GM10266 (cell line): ENCODE results near the gene MIB2.

ENCODE experiments used
- DNase-seq: peaks from one replicate; pipeline ENCODE4 v3.0.0; 2012; ENCODE audit errors: extremely low spot score
- CTCF ChIP-seq: IDR thresholded peaks from 2 replicates; pipeline ENCODE4 v1.5.1; 2012; ENCODE audit warnings: mild to moderate bottlenecking, low read depth; ENCODE audit not compliant: control insufficient read depth, insufficient read depth; ENCODE audit errors: missing control alignments

MIB2 gene

GRCh38 chr1:1622010-1622787 is 6.9 kb downstream of the MIB2 start:
- no peak for TF ChIP-seq CTCF
- DNase-seq, result no peak

DNA sequence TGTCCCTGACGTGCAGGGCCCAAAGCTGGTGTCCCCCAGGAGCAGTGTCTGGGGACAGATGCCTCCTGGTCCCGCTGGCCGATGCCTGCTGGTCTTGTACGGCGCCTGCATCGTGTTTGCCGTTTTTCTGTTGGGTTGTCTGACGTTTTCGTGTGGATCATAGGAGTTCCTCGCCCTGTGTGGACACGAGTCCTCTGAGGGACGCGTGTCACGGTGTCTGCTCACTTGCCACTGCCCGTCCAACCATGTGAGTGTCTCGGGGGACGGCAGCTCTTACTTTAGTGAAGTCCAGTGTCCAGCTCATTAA is 7.4 kb downstream of the MIB2 start:
- no peak for DNase-seq
- no peak for TF ChIP-seq CTCF

DNA sequence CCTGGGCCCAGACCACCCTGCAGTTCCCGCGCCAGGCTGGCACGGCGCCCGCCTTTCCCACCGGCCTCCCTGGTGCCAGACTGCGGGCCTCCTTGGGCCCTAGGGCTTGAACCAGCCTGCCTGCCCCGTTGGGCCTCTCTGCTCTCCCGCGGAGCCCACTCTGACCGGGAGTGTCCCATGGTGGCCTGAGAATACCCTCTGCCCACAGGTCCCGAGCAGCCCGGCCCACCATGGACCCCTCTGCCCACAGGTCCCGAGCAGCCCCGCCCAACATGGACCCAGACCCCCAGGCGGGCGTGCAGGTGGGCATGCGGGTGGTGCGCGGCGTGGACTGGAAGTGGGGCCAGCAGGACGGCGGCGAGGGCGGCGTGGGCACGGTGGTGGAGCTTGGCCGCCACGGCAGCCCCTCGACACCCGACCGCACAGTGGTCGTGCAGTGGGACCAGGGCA is 7.9 kb downstream of the MIB2 start:
- no peak for DNase-seq
- TF ChIP-seq CTCF, result no peak

GRCh38 chr1:1623631-1624442 is 8.5 kb downstream of the MIB2 start:
- TF ChIP-seq CTCF, result no peak
- no peak for DNase-seq

DNA sequence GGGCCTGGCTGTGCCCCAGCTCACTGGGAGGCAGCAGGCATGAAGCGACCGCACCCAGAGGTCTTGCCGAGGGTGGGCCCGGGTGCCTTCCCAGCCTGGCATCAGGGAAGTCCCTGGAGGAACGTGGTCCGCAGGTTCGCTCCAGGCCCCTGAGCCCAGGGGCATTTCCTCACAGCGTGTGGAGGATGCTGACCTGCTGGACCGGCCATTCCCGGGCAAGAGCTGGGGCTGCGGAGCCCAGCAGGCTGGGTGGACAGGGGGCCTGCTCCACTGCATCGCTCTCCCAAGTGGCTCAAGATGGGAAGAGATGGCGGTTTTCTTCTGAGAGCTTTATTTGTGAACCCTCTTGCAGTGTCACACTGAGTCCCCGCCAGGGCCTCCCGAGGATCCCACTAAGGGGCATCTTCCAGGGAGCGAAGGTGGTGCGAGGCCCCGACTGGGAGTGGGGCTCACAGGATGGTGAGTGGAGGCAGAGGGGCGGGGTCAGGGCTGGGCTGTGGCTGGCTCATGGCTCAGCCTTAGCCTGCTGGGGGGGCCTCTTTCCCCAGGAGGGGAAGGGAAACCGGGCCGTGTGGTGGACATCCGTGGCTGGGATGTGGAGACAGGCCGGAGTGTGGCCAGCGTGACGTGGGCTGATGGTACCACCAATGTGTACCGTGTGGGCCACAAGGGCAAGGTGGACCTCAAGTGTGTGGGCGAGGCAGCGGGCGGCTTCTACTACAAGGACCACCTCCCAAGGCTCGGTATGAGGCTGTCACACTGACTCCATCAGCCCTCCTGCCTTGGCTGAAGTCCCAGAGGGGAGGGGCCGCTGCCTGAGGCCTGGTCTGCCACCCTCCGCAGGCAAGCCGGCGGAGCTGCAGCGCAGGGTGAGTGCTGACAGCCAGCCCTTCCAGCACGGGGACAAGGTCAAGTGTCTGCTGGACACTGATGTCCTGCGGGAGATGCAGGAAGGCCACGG is 9.4 kb downstream of the MIB2 start:
- no peak for TF ChIP-seq CTCF
- DNase-seq, result no peak

GRCh38 chr1:1625404-1625775 is 10.1 kb downstream of the MIB2 start:
- TF ChIP-seq CTCF, result no peak

More at GRCh38 chr1:1625404-1625775, 10.1 kb downstream of the MIB2 start:
- DNase-seq, result no peak
